ENCODE data around the gene FKBP15. TPM values are rescaled to one million over a fixed set of nuclear protein-coding genes. Genes with fewer than 3 reads are reported as not detected.
"Not testable (repeated sequence)": the region's sequence is repeated elsewhere in the genome, so short reads cannot be mapped to it uniquely, and the experiment has no call there.

FKBP15 gene
- total and polyA plus RNA-seq, 2 of the 4 experiments (the other 2 are of a cell fraction) = 20.4 to 25.5 TPM

- H3K27ac ChIP-seq (ENCODE audit: insufficient read depth, low read length) = no peak overlapping the region
- no peaks in the 10 kb centered on the region for H3K4me1 ChIP-seq (ENCODE audit: control insufficient read depth, insufficient read depth, low read length)
- no peak overlapping the region for H4K5ac ChIP-seq (ENCODE audit: low read depth, low read length)
- no peaks in the 10 kb centered on the region for H4K20me1 ChIP-seq (ENCODE audit: insufficient read depth, low read length)
- no peak overlapping the region for H2AK5ac ChIP-seq (ENCODE audit: low read depth, low read length)
- H2AK9ac ChIP-seq (replicated peaks; ENCODE audit: low read depth, low read length, poor library complexity) = no peak overlapping the region
- H3K79me1 ChIP-seq (ENCODE audit: low read depth in 1 of 2, low read length in 2 of 2) = no peaks in the 10 kb centered on the region
- no peak overlapping the region for H3K14ac ChIP-seq (replicated peaks; ENCODE audit: low read depth, low read length)
- H2BK15ac ChIP-seq (ENCODE audit: low read depth, low read length) = no peak overlapping the region
- in situ Hi-C loops (cut with MboI; ENCODE audit: low sequenced_read_pairs) = no loop called here
- no peak overlapping the region for H4K8ac ChIP-seq (ENCODE audit: low read depth in 2 of 2, low read length in 2 of 2)
- ATAC-seq (ENCODE audit: low read depth) (no peak), DNase-seq (no peak)
- BruUV-seq (replicated peaks) = no TSS peak
- peaks cover 3% of the 10 kb centered on the region; the same call in 1 of the 2 replicates for H3K27me3 ChIP-seq (ENCODE audit: control insufficient read depth, insufficient read depth, low read length)
- CTCF ChIA-PET = interaction anchor here (0.6 kb wide), 1 partner anchor 11 kb away, joined by 5 read pairs; no protein-coding TSS in a partner anchor
- no peak overlapping the region for H3K4ac ChIP-seq (ENCODE audit: low read depth, low read length)
- H3K23ac ChIP-seq (ENCODE audit: low read depth, low read length) = no peak overlapping the region
- WGBS, 2 experiments (ENCODE audit: extremely low coverage in 2 of 2, insufficient read length in 1 of 2) = 60% methylated on average over 1 of the region's 4 CpGs; no CpG with 5 or more reads in 1 of the 2 experiments
- H3K56ac ChIP-seq (ENCODE audit: extremely low read depth, insufficient read depth, low read length) = no peak overlapping the region
- no peaks in the 10 kb centered on the region for H3K9me3 ChIP-seq (ENCODE audit: control insufficient read depth, insufficient read depth, low read length)
- H2BK5ac ChIP-seq (ENCODE audit: low read depth, low read length, poor library complexity, severe bottlenecking) = no peak overlapping the region
- H2AFZ ChIP-seq (replicated peaks; ENCODE audit: low read length, poor library complexity) = no peak overlapping the region
- dilution Hi-C loops (cut with HindIII; ENCODE audit: low sequenced_read_pairs, unreplicated experiment) = no loop called here
- H2BK120ac ChIP-seq (ENCODE audit: low read depth, low read length) = no peak overlapping the region
- no peak overlapping the region for H3K4me3 ChIP-seq (ENCODE audit: insufficient read depth, low read depth, low read length)
- H3K9ac ChIP-seq (ENCODE audit: low read depth, low read length) = no peak overlapping the region
- no peak overlapping the region for H3K4me2 ChIP-seq (ENCODE audit: low read depth, low read length)
- H3K18ac ChIP-seq (ENCODE audit: low read depth, low read length) = no peak overlapping the region
- intact Hi-C loops (cut with micrococcal nuclease) = no loop called here
- TF ChIP-seq CTCF (conservative IDR thresholded peaks at IDR 0.05; ENCODE audit: low read depth, low read length) = no peak
- TF ChIP-seq USF2 (IDR thresholded peaks at IDR 0.05; ENCODE audit: low read depth, low read length) = no peak
- TF ChIP-seq CHD1 (IDR thresholded peaks at IDR 0.05; ENCODE audit: low read depth, low read length) = no peak
- TF ChIP-seq MAFK (IDR thresholded peaks at IDR 0.05; ENCODE audit: low read depth, low read length) = no peak
- POLR2A ChIA-PET (ENCODE audit: unreplicated experiment) = no interaction called here
- H3K9me1 ChIP-seq (ENCODE audit: insufficient read depth, low read length) = no peaks in the 10 kb centered on the region
- no peaks in the 10 kb centered on the region for H3K36me3 ChIP-seq (ENCODE audit: control insufficient read depth, insufficient read depth, low read length)
- H4K91ac ChIP-seq (ENCODE audit: insufficient read depth, low read depth, low read length) = no peak overlapping the region
- H2BK20ac ChIP-seq (ENCODE audit: low read depth, low read length) = no peak overlapping the region
Measured at GRCh38 chr9:113125386-113126035, 95.6 kb downstream of the FKBP15 start.

GRCh38 chr9:113118829-113119228, 102.2 kb downstream of the FKBP15 start:
- H3K4ac ChIP-seq (ENCODE audit: low read depth, low read length); H2BK20ac ChIP-seq (ENCODE audit: low read depth, low read length); H4K5ac ChIP-seq (ENCODE audit: low read depth, low read length); DNase-seq; H3K9me1 ChIP-seq (ENCODE audit: insufficient read depth, low read length); H3K14ac ChIP-seq (replicated peaks; ENCODE audit: low read depth, low read length); in situ Hi-C loops (cut with MboI; ENCODE audit: low sequenced_read_pairs); H3K4me2 ChIP-seq (ENCODE audit: low read depth, low read length); H3K18ac ChIP-seq (ENCODE audit: low read depth, low read length); H2AK9ac ChIP-seq (replicated peaks; ENCODE audit: low read depth, low read length, poor library complexity); CTCF ChIA-PET; H4K20me1 ChIP-seq (ENCODE audit: insufficient read depth, low read length); H4K8ac ChIP-seq (ENCODE audit: low read depth in 2 of 2, low read length in 2 of 2); intact Hi-C loops (cut with micrococcal nuclease); H2AFZ ChIP-seq (replicated peaks; ENCODE audit: low read length, poor library complexity); H3K9ac ChIP-seq (ENCODE audit: low read depth, low read length); H2BK120ac ChIP-seq (ENCODE audit: low read depth, low read length); ATAC-seq (ENCODE audit: low read depth); H3K4me1 ChIP-seq (ENCODE audit: control insufficient read depth, insufficient read depth, low read length); H3K4me3 ChIP-seq (ENCODE audit: insufficient read depth, low read depth, low read length); dilution Hi-C loops (cut with HindIII; ENCODE audit: low sequenced_read_pairs, unreplicated experiment); H3K79me1 ChIP-seq (ENCODE audit: low read depth in 1 of 2, low read length in 2 of 2); H2BK15ac ChIP-seq (ENCODE audit: low read depth, low read length); BruUV-seq (replicated peaks); H3K9me3 ChIP-seq (ENCODE audit: control insufficient read depth, insufficient read depth, low read length); H3K27ac ChIP-seq (ENCODE audit: insufficient read depth, low read length); H3K27me3 ChIP-seq (ENCODE audit: control insufficient read depth, insufficient read depth, low read length); POLR2A ChIA-PET (ENCODE audit: unreplicated experiment); H3K36me3 ChIP-seq (ENCODE audit: control insufficient read depth, insufficient read depth, low read length); H2BK5ac ChIP-seq (ENCODE audit: low read depth, low read length, poor library complexity, severe bottlenecking); H2AK5ac ChIP-seq (ENCODE audit: low read depth, low read length); H3K56ac ChIP-seq (ENCODE audit: extremely low read depth, insufficient read depth, low read length); H4K91ac ChIP-seq (ENCODE audit: insufficient read depth, low read depth, low read length); H3K23ac ChIP-seq (ENCODE audit: low read depth, low read length): not testable (repeated sequence)
- WGBS, 2 experiments (ENCODE audit: extremely low coverage in 2 of 2, insufficient read length in 1 of 2) = no CpG with 5 or more reads among the region's 6 CpGs

Data from IMR-90 (cell line).